DMS79 treated with DMSO at 0.1 percent for 48 hours (cell line): Measurements from ENCODE around the gene ARSB.
"Not testable (repeated sequence)": the region's sequence is repeated elsewhere in the genome, so short reads cannot be mapped to it uniquely, and the experiment has no call there.

Source experiments
- DNase-seq: peaks from one replicate; lab custom pipeline; 2025; lab: John Stamatoyannopoulos, UW

The ARSB gene

DNA sequence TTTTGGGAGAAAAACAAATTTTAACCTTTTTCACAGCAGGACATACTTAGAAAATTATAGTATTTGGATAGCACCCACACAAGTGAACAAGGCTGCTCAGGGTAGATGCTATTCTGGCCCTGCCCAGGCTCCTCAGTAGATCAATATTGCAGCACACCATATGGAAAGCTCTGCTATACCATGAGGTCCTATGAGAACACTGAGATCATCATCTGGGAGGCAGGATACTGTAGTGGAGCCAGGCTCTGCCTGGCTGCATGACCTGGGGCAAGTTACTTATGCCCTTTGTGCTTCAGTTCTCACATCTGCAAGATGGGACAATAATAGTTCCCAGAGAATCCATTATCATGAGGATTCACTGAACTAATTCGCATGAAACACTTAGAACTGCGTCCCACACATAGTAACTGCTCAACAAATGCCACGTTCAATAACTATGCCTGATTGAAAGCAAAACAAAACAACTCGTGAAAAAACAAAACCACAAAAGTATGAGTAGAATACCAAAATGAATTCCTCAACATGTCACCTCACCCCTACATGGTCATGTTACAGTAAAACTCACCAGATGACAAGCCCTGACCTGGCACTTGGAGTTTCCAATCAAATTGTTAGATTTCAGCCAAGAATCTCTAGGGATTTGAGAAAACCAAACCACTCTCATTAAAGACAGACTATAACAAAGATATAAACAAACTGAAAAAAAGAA is 31.9 kb downstream of the ARSB start:
- DNase-seq = no peak

DNA sequence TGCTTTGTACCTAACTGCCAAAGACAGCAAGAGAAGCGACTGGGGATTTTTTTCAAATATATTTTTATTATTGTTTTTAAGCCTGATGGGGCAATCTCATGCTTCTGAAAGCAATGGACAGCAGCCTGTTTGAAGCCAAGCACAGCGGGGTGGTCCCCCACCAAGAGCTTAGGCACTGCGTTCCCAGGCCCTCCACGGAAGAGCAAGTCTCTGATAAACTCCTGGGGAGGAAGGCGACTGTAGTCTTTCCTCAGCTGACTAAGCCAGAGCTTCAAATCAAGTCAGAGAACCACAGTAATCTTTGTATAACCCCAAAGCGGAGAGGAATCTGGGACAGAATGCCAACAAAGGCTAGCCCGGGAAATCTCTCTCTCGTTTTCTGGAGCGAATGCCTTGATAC is 54.4 kb downstream of the ARSB start:
- no peak for DNase-seq

GRCh38 chr5:78929833-78930232 is 55.3 kb downstream of the ARSB start:
- DNase-seq = no peak

DNA sequence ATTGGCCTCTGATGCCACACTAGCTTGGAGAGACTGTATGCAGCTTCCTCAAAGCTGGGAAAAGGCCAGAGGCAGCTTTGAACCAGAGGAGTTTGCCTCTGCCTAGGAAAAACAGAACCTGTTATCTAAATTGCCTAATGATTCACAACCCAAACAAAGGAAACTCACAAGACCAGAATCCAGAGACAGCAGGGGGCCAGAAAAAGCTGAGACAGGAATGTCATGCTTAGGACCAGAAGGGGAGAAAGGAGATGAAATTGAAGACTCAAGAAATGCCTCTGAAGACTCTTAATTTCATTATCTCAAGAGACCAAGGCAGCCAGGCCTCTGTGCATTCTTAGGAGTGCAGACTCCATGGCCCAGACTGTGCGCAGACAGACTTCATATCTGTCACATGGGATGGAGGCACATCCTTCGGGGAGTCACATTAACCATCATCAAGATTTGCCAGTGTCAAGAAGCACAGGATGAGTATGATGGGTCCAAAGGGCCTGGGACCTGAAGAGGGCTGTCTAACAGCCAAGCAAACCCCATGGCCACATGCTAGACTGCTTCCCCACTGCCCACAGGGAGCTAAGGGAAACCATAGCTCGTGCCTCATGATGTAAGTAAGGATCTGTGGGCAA is 57.3 kb downstream of the ARSB start:
- DNase-seq = no peak

GRCh38 chr5:78926252-78926651 is 58.9 kb downstream of the ARSB start:
- no peak for DNase-seq

DNA sequence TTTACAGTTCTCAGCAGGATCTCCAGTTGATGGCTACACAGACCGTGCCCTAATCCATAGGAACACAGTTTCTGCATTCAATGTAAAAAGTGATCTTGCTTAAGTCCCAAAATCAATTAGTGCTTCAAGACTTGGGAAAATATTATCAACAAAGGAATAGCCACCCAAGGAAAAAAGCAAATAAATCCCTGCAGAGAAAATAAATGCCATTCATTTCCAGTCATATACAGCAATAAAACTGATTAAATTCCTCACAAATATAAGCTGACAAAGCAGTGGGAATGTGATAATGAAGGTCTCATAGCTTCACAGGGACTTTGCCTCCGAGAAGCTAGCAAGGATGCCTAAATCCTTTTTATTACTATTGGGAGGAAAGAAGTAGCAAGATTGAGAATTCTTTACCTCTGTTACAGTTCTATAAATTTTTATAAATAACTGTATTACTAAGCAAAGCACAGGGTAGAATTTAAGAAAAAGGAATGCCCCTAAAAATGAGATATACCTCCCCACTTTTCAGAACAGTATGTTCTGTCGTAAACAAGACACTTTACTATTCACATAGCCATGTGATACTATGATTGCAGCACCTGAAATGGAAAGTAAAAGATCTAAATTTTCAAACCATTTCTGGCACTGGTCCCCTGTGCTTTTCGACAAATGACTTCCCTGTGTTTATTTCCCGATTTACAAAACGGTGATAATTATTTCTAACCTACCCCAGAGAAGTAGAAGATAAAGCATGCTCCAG is 59.8 kb downstream of the ARSB start:
- no peak for DNase-seq

- DNase-seq = no peak
These were observed 61.5 kb downstream of the ARSB start for GRCh38 chr5:78923622-78923970.

- DNase-seq = no peak
These were observed 62.1 kb downstream of the ARSB start for GRCh38 chr5:78922879-78923621.

GRCh38 chr5:78920604-78921003 is 64.5 kb downstream of the ARSB start:
- no peak for DNase-seq

DNA sequence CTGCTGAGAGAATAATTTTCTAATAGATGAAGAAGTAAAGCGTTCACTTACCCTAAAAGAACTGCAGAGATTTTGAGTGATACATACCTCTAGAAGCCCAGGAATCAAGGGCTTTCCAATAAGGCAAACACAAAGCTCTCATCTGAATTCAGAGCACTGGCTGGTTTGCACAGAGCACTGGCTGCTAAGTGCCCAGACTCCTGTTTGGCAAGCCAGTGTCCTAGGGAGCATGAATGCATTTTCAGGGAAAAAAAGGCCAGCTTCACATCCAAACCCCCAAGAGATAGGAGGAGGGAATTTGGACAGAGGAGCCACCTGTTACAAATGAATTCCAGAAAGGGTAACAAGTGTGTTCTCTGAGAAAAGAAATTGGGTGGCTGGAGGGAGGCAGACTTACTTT is 65.3 kb downstream of the ARSB start:
- DNase-seq = no peak

- no peak for DNase-seq
These were observed 69.1 kb downstream of the ARSB start for GRCh38 chr5:78916044-78916443.

GRCh38 chr5:78915170-78915569 is 69.9 kb downstream of the ARSB start:
- DNase-seq = no peak

DNA sequence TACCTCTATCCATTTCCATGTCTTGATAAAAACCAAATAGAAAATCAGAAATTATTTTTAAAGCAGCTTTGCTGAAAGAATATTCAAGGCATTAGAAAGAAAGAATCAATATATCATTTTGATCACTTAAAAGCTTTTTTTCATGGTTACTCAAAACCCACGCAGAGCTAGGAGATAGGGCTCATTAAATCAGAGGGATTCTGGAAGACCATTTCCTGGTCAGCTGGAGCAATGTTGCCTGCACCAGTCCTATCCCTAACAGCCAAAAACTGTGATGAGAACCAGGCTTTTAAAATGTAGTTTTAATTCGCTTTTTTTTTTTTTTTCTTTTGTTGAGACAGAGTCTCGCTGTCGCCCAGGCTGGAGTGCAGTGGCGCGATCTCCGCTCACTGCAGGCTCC is 72.3 kb downstream of the ARSB start:
- no peak for DNase-seq

DNA sequence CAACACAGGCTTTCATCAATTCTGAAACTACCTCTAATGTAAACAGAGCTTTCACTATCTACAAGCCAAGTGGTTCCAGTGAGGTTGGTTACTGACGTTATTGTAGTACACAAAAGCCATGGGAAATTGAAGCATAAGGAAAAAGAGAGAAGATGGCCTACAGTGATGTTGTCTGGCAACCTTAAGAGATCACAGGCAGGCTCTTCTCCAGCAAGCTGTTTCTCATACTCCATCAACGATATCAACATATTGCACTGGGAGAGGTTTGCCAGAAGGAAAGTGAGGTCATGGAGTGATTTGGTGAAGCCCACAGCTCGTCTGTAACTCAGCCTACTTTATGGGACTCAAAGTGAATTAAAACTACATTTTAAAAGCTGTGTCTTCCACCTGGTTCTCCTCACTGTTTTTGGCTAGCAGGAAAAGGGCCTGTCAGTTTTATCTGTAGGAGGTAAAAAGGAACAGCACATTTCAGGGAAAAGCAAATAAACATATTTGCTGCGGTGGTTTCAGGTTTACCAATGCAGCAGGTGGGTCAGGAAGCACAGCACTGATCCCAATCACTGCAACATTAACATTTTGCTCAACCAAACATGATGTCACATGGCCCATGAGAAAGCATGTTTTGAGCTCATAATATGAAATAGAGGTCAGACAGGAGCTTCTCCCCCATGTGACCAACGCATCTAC is 72.9 kb downstream of the ARSB start:
- DNase-seq = no peak

- not testable (repeated sequence) for DNase-seq
These were observed 75.7 kb downstream of the ARSB start for GRCh38 chr5:78909224-78909983.

DNA sequence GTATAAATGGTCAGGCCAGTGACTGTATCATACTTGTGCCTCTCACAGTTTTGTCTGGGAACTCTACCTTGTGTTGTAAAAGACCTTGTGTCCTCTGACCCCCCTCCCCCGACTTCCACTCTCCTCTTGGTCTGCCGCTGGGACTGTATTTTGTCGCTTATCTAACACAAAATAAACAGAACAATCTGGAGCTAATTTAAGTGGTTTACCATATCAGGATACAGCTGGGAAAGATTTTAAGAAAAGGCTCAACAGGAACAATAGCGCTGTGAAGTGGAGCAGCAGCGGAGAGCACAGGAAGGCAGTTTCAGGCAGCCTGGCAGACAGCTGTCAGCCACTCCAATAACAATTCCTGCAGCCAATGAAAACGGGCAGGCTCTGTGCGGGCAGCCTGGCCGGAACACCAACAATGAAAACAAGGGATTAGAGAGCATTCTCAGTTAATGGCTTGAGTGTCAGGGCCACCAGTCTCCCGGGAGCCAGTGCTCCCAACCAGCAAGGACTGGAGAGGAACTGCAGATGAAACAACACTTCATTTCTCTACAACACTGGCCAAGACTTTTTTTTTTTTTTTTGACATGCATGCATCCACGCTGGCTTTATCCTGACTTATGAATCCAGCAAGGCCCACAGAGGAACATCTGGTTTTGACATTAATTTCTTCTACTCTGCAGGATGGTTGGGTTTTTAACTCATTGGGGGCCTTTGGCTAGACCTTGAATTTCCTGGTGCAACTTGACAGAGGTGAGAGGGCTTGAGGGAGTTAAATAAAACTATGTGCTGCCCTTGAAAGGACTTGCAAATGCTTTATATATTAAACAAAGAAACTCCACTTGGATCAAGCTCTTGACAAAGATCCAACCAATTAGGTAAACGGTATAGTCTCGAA is 76.7 kb downstream of the ARSB start:
- DNase-seq = peak; percentile 85

GRCh38 chr5:78907255-78907891 is 77.7 kb downstream of the ARSB start:
- no peak for DNase-seq

DNA sequence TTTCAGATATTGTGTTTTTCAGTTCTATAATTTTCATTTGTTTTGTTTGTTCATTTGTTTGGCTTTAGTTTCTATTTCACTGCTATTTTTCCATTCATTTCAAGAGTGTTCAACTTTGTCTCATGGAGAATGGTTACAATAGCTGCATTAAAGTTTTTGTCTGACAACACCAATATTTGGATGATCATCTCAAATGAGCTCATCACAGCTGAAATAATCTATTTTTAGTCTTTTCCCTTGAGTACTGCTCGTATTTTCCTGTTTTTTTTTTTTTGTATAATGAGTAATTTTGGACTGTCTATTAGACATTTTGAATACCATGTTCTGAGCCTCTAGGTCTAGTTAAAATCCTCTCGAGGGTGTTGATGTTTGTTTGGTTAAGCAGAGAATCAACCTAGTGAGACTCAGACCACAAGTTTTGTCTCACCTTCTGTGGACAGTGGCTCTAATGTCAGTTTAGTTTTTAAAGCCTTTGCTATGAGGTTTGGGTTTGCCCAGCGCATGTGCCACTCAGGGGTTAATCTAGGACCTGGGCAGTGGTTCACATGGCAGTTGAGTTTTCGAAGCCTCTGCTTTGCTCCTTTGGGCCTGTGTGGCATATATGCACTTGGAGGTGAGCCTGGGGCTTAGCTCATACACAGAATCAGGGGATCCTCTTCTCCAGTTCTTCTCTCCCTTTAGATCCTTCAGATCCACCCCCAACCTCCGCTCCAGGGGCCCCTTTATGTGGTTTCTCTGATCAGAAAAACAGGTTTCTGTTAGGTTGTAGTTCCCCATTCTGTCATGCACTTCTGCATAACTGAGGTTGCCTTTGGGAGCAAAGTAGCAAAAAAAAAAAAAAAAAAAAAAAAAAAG is 79.8 kb downstream of the ARSB start:
- no peak for DNase-seq

DNA sequence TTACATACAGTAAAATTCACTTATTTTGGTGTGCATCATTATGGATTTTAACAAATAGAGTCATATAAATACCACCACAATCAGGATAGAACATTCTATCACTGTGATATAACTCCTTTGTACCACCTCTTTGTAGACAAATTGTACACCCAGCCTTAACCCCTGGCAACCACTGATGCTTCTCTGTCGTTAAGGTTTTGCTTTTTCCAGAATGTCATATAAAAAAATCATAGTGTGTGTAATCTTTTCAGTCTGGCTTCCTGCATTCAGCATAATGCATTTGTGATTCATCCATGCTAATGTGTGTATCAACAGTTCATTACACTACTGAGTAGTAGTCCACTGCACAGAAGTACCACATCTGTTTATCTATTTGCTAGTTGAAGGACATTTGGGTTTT is 81.2 kb downstream of the ARSB start:
- DNase-seq = no peak
